Measurements from ENCODE around the gene ARMC2.

GRCh38 chr6:108811490-108811889 is 36.7 kb upstream of the ARMC2 start:
- TF ChIP-seq CTCF (conservative IDR thresholded peaks at IDR 0.05; ENCODE audit: low read length) (no peak), EZH2phosphoT487 (IDR thresholded peaks at IDR 0.05; ENCODE audit: borderline replicate concordance, low read depth, low read length) (no peak)

All from OCI-LY7 (cell line).